ENCODE results near the gene RPF1.

DNA sequence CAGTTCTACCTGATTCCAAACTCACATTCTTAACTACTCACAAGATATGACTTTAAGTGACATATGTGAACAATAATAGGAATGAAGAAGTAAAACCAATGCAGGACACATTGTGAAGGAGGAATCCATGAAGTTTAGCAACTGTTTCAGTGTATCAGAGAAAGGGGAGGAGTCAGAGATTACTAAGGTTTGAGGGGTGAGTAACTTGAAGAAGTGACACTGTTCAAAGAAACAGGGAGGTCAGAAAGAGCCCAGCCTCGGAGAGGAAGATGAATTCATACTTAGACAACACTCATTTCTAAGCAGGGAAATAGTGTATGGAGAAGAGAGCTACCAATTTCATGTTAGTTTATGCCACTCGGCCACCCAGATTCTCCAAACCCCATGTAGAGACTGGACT lies 28.2 kb upstream of the RPF1 start:
- TF ChIP-seq, protein P1, sequence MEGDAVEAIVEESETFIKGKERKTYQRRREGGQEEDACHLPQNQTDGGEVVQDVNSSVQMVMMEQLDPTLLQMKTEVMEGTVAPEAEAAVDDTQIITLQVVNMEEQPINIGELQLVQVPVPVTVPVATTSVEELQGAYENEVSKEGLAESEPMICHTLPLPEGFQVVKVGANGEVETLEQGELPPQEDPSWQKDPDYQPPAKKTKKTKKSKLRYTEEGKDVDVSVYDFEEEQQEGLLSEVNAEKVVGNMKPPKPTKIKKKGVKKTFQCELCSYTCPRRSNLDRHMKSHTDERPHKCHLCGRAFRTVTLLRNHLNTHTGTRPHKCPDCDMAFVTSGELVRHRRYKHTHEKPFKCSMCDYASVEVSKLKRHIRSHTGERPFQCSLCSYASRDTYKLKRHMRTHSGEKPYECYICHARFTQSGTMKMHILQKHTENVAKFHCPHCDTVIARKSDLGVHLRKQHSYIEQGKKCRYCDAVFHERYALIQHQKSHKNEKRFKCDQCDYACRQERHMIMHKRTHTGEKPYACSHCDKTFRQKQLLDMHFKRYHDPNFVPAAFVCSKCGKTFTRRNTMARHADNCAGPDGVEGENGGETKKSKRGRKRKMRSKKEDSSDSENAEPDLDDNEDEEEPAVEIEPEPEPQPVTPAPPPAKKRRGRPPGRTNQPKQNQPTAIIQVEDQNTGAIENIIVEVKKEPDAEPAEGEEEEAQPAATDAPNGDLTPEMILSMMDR (IDR thresholded peaks at IDR 0.05; ENCODE audit: insufficient read depth, low read length, poor library complexity, severe bottlenecking): no peak
- no peak for TF ChIP-seq EZH2phosphoT487 (conservative IDR thresholded peaks at IDR 0.05; ENCODE audit: low read length)

Data from SU-DHL-6 (cell line).